Measurements from ENCODE around the gene MYO7A.

MYO7A gene

DNA sequence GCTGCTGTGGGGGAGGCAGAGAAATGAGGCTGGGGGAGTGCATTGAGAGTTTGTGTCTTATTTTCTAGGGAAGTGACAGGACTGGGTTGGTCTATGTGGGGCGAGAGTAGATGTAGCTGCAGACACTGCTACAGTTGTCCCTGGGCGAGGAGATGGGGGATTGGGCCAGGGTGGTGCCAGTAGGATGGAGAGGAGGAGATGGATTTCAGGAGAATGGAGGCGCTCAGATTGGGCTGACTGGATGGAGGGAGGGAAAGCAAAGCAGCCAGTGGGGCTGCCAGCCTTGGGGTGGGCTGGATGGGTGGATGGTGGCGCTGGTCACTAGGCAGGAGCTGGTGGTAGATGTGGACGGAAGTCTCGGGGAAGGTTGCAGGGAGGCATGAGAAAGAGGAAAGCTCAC lies 16.1 kb upstream of the MYO7A start:
- DNase-seq (ENCODE audit: low read depth) = no peak

DNA sequence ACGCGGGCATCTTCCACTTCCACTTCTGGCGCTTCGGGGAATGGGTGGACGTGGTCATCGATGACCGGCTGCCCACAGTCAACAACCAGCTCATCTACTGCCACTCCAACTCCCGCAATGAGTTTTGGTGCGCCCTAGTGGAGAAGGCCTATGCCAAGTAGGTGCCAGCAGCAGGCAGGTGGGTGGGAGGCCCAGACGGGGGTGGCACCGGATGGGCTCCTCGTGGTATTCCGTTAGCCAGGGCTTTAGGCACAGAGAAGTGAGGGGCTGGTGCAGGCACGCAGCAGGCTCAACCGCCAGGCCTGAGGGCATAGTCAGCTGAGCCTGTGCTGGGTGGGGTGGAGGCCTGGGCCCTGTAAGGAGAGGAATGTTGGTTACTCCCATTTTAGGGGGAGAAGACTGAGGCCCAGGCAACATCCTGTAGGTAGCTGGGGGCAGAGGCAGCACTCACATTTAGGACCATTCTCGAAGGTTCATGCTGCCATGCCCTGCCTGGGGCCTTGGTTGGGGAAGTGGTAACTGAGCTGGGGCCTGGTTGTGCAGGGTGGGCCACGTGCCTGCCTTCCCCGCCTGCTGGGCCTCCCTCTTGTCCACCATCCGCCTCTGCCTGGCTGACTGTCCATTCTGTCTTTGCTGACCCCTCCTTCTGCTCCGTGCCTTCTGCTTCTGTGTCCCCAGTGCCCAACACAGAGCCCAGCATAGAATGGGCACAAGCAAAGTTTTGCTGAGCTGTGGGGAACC lies 15.2 kb upstream of the MYO7A start:
- DNase-seq (ENCODE audit: low read depth) = no peak

DNA sequence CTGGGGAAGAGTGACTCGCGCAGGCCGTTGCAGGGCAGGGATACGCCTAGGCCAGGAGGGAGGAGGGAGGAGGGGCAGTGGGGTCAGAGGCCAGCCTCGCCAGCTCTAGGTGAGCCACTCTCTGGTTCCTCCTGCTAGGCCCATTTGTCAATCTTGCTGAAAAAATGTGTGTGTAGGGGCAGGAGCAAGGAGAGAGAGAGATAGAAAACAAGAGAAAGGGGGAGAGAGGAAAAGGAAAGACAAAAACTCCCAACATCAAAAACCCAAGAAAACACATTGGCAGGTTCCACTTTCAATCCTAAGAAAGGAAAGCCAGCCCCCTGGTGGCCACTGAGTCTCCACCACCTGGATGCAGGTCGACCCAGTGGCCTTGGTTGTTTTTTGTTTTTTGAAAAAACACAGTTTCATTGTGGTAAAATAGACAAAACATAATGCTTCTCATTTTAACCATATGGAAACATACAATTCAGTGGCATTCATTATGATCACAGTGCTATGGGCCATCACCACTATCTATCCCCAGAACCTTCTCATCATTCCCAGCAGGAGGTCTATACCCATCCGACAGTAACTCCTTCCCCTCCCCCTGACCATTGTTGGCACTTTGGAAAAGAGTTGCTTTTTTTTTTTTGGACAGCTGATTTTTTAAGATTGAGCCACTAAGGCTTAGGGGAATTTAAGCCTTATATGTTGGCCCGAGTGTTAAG lies 14.5 kb upstream of the MYO7A start:
- DNase-seq (ENCODE audit: low read depth) = no peak

DNA sequence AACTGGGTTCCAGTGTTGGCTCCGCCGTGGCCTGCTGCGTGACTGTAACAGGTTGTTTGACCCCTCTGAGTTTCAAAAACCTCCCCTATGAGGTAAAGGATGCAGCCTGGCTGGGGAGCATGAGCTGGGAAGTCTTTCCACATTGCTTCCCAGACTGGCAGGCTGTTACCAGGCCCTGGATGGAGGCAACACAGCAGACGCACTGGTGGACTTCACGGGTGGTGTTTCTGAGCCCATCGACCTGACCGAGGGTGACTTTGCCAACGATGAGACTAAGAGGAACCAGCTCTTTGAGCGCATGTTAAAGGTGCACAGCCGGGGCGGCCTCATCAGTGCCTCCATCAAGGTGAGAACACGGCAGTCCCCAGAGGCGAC lies 14.0 kb upstream of the MYO7A start:
- DNase-seq (ENCODE audit: low read depth) = no peak

DNA sequence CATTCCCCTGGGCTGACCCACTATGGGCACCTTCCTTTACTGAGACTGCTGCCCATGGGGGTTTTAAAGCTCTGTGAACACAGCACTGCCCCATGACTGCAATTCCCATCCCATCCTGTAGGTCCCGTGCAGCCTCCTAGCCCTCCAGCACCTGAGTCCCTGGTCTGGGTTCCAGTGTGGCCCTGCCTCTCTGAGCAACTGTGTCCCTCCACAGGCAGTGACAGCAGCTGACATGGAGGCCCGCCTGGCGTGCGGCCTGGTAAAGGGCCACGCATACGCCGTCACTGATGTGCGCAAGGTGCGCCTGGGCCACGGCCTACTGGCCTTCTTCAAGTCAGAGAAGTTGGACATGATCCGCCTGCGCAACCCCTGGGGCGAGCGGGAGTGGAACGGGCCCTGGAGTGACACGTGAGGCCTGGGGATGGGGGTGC lies 12.8 kb upstream of the MYO7A start:
- no peak for DNase-seq (ENCODE audit: low read depth)

DNA sequence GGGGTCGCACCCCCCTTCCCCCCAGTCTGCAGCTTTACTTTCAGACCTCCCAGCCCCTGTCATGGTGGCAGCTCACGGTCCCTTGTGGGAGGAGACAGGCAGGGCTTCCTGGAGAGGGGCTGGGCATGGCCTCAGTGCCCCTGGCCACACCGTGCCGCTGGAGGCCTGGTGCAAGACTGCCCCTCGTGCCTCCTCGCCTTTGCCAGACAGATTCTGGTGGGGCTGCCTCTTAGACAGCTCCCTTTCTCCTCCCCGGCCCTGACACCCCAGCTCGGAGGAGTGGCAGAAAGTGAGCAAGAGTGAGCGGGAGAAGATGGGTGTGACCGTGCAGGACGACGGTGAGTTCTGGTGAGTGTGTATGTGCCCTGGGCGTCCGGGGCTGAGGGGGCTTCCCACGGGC lies 12.1 kb upstream of the MYO7A start:
- no peak for DNase-seq (ENCODE audit: low read depth)

DNA sequence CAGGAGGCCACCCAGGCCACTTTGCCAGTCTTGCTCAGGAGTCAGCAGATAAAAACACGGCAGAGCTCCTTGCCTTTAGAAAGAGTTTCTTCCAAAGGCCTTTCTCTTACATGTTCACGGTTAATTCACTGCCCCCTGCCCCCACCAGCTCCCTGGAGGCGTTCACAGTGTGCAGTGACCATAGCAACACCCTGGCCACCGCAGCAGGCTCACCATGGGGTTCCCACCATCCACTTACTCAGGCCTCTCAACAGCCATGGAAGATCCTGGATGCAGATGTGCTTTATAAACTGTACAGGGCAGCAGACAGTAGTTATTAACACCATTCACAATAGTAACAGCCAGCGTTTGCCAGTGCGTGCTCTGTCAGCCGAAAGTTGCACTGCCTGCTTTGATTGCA lies 10.6 kb upstream of the MYO7A start:
- DNase-seq (ENCODE audit: low read depth) = no peak

DNA sequence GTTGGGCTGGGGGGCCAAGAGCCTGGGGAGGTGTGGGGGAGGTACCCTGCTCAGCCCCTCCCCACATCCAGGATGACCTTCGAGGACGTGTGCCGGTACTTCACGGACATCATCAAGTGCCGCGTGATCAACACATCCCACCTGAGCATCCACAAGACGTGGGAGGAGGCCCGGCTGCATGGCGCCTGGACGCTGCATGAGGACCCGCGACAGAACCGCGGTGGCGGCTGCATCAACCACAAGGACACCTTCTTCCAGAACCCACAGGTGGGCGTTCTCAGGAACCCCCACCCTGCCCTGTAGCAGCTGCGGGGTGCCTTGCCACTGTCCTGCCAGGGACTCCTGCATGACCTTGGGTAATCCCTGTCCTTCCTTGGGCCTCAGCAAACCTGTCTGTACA lies 10.0 kb upstream of the MYO7A start:
- no peak for DNase-seq (ENCODE audit: low read depth)

DNA sequence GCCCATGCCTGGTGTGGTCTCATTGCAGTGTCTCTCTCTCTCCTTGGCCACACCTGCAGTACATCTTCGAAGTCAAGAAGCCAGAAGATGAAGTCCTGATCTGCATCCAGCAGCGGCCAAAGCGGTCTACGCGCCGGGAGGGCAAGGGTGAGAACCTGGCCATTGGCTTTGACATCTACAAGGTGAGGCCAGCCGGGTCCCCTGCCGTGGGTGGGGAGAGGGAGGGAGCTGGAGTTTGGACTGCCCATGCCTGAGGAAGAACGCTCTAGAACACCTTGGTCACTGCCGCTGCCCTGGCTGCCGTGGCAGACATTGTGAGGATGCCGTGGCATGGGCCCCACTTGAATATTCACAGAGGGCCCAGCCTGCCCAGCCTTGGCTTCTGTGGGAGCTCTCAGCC lies 9.1 kb upstream of the MYO7A start:
- no peak for DNase-seq (ENCODE audit: low read depth)

DNA sequence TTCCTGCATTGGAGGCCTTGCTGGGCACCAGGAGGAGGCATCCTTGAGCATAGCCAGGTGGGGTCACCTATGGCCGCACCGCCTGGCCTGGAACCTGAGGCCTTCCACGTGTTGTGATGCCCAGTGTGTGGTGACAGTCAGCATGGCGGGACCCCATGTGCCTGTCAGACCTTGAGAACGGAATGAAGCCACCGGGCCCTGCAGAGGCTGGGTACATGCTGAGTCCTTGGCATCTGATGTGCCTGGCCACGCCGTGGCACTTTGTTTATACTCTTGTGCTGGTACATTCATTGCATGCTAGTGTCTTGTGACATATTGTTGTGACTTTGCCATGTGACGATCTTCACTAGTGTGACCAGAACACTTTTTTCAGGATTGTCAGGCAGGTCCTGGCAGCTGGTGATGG lies 8.5 kb upstream of the MYO7A start:
- DNase-seq (ENCODE audit: low read depth) = no peak

DNA sequence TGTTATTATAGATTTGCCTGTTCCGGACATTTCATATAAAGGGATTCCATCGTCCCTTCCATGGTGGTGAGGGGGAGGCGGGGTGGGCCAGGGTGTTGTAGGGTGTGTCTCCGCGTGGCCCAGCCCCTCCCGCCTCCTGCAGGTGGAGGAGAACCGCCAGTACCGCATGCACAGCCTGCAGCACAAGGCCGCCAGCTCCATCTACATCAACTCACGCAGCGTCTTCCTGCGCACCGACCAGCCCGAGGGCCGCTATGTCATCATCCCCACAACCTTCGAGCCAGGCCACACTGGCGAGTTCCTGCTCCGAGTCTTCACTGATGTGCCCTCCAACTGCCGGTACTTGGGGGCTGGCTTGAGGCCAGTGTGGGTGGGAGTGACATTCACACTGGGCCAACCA lies 7.5 kb upstream of the MYO7A start:
- no peak for DNase-seq (ENCODE audit: low read depth)

DNA sequence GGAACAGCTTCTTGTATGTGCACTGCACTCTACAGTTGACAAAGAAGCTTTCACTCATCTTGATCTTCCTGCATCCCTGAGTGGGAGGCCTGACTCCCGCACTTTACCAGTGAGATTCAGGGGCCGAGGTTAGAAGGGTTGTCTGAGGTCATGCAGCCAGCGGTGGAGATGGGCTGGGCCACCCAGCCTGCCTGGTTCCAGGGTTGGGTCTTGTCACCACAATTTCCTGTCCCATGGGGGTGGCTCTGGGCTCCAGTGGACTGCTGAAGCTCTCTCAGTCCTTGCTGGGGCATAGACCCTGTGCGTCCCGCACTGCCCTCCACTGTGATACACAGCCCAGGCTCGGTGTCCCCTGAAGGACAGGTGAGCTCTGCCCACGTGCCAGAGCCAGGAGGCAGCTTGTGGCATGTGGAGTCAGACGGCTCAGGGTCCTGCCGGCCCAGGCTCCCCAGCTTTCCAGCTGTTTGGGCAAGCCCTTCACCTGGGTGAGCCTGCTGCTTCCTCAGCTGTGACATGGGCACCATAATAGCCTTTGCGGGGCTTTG lies 6.9 kb upstream of the MYO7A start:
- DNase-seq (ENCODE audit: low read depth) = no peak

DNA sequence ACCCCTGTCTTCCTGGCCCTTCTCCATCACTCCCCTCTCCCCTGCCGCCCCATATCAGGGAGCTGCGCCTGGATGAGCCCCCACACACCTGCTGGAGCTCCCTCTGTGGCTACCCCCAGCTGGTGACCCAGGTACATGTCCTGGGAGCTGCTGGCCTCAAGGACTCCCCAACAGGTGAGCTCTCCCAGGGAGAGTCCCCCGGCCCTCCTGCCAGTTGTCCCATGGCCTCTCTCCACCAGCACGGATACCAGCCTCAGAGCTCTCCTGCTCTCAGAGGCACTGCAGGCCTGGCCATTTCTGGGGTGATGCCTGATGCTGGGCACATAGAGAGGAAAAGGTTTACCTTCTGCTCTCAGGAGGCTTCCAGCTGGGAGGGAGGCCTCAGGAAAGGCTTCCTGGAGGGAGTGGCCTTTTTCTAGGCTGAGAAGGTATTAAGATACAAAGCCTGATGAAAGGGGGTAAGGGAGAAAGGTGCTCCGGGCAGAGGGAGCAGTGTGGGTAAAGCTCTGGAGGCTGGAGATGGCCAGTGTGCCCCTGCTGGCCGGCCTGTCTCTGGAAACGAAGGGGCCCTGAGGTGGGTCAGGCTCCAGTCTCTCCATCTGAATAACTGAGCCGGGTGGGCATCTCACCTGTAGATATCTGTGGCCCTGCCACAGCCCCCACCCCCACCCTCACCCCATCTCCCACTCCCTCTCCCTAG lies 6.0 kb upstream of the MYO7A start:
- DNase-seq (ENCODE audit: low read depth) = no peak

DNA sequence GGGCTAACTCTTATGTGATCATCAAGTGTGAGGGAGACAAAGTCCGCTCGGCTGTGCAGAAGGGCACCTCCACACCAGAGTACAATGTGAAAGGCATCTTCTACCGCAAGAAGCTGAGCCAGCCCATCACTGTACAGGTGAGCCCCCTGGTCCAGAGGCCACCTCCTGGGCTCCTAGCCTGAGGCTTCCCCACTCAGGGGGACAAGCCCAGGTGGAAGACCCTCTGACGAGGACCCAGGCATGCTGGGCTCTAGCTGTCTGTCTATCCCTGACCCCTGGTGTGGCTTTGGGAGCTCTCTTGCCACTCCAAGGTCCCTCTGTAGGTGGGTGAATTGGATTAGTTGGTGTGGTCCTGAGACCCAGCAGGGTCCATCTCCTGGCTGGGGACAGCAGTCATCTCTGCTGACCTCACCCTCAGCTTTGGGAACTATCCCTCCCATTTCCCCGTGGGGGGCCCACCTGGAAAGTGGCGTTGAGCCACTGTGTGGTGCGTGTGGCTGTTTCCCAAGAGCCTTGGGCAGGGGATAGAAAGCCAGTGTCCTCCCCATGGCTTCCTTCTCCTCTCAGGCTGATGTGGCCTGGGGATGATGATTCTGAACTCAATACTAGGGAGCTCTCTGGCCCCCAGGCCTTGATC lies 5.4 kb upstream of the MYO7A start:
- no peak for DNase-seq (ENCODE audit: low read depth)

DNA sequence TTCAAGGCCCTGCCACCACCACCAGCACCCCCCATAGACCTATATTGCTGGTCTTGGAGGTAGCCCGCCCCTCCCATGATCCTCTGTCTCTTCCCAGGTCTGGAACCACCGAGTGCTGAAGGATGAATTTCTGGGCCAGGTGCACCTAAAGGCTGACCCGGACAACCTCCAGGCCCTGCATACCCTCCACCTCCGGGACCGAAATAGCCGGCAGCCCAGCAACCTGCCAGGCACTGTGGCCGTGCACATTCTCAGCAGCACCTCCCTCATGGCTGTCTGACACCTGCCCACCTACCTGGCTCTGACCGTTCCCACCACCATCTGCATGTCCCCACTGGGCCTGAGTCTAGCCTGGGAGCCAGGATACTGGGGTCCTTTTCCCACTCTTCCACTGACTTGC lies 4.5 kb upstream of the MYO7A start:
- DNase-seq (ENCODE audit: low read depth) = no peak

DNA sequence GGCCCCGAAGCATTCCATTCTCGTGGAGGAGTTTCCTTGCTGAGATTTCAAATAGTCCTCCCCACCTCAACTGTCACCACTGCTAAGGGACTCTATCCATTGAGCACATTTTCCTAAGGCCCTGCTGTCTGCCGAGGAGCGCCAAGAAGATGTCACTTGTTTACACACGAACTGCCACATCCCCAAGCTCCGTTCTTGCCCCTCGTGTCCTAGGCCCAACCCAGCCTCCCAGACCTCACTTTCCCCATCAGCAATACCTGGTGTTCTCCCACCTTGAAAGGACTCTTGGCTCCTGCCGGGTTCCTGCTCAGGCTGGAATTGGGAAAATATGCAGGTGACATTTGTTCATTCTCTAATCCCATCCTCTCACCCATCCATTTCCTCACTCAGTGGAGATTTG lies 4.0 kb upstream of the MYO7A start:
- no peak for DNase-seq (ENCODE audit: low read depth)

DNA sequence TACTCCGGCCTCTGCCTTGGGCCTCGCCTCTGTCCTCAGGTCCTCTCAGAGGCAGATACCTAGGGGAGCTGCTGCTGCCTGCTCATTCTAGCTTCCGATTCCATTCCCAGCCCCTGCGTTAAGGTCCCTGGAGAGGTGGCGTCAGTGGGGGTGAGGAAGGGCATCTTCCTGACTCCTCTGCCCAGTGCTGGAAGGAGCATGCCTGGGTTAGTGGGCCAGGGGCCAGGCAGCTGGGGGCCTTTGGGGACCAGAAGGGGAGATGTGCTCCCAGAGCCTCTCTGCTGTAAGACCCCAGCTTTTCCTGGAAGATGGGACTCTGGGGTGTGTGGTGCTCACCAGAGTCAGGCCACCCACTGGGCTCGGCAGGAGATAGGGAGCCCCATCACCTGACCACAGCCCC lies 3.6 kb upstream of the MYO7A start:
- no peak for DNase-seq (ENCODE audit: low read depth)

DNA sequence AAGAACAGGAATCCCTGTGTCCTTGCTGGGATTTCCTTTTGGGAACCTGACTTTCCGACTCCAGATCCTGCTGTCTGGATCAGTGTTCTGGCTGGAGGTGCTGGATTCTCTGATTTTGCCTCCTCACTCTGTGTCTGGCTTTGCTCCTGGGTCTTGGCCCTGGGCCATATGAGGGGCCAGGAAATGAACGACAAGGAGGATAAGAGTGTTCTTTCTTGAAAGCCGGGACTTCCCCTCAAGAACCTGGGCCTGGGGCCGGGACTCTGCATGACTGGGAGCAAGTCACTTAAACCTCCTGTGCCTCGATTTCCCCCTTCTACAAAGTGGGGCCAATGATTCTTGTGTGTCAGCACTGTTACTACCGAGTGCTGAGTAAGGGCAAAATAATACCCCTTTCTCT lies 2.9 kb upstream of the MYO7A start:
- DNase-seq (ENCODE audit: low read depth) = no peak

DNA sequence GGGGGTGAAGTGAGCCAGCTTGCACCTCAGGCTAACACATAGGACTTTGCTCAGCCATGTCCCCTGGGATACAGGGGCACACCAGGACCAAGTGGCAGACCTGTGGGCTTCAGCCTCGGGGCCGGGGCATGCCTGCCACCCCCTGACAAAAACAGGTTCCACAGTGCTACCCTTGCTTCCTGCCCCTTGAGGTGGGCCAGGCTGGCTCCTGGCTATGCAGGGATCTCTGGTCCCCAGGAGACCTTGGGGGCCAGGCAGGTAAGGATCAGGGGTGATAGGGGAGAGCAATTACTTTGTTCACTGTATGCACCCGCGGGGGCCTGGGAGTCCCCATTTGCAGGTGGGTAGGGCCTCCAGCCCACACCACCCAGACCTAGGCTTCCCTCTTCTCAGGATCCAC lies 2.4 kb upstream of the MYO7A start:
- DNase-seq (ENCODE audit: low read depth) = no peak

DNA sequence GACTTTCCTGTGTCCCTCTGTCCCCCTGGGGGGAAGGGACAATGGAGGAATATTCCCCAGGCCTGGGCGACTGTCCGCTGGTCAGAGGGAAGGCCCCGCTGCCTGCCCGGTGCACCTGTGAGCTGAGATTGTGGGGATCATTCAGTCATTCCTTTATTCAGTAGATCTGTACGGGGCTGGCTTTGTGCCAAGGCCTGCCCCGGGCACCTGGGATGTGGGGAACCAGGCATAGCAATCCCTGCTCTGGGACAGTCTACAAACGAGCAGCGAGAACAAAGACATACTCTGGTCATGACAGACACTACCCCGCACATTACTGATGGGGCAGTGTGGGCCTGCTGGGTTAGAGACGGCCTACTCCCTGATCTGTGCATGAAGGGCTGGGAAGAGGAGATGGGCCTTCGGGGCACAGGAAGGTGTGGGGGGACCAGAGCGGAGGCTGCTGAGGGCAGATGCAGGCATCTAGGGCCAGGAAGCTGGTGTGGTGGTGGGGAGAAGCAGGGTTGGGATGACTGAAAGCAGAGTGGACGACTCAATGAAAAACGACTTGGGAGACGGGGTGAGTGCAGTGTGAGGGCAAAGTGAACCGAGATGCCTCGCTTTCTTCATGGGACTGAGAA lies 1.8 kb upstream of the MYO7A start:
- DNase-seq (ENCODE audit: low read depth) = no peak

DNA sequence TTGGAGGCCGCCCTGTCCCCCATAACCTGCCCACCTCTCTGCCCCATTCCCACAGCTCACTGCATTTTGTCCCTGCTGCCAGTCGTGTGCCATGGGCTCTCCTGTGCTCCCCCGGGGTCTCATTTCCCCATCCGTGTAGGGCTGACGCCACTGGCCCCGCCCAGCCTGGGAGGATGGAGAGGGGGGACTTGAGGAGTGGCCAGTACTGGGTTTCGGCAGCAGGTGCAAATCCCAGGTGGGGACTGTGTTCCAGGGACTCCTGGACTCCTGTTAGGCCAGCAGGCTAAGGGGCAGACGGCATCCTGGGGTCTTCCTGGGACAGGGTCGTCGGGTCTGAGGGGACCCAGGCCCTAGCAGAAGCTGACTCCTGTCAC lies 1.2 kb upstream of the MYO7A start:
- no peak for DNase-seq (ENCODE audit: low read depth)

DNA sequence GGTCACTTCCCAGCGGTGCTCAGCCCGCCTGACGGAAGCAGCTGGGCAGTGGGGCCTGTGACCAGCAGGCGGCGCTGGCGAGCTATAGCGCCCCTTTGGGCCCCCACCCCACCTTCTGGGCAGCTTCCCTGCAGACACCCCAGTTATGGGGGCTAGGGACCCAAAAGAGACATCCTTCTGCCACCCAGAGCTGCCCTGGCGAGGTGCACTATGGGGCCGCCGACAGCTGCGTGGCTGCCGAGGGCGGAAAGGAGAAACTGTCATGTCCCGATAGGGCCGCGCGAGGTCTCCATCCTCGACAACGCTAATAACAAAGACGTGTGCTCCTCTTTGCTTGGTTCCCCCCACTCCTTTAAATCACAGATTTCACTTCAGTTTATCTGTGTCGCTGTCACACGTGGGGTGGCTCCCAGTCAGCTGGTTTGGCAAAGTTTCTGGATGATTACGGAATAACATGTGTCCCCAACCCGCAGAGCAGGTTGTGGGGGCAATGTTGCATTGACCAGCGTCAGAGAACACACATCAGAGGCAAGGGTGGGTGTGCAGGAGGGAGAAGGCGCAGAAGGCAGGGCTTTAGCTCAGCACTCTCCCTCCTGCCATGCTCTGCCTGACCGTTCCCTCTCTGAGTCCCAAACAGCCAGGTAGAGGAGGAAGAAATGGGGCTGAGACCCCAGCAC lies 673 bp upstream of the MYO7A start:
- DNase-seq (ENCODE audit: low read depth) = no peak

All from GM04503 (cell line).